CD4-positive, alpha-beta T cell treated with Interleukin-6 at 100 ng/mL for 8 hours (primary cell): ENCODE results near the gene KCNC1.

Experiments
- DNase-seq: peaks from one replicate; pipeline ENCODE4 v3.0.0-alpha.2; 2020; ENCODE audit warnings: mixed read lengths, low spot score

Gene KCNC1

GRCh38 chr11:17827006-17827405 is 92.4 kb downstream of the KCNC1 start:
- DNase-seq, result no peak

- DNase-seq, result no peak
Measured at GRCh38 chr11:17828311-17828751, 93.8 kb downstream of the KCNC1 start.

GRCh38 chr11:17831228-17831627 is 96.6 kb downstream of the KCNC1 start:
- no peak for DNase-seq

- DNase-seq, result no peak
Measured at GRCh38 chr11:17831883-17832282, 97.3 kb downstream of the KCNC1 start.
